C1 segment of cervical spinal cord (tissue), 14 donors: ENCODE measurements around the gene RAP1GAP2.
"Not testable (repeated sequence)": the region's sequence is repeated elsewhere in the genome, so short reads cannot be mapped to it uniquely, and the experiment has no call there.

ENCODE experiments used
- DNase-seq, 14 donors: peaks; one replicate each; lab custom pipeline; 2025; lab: John Stamatoyannopoulos, UW

Gene RAP1GAP2

GRCh38 chr17:2883544-2884213, 87.4 kb downstream of the RAP1GAP2 start:
- peak in 1 of 14 donors; percentile 28 for DNase-seq

GRCh38 chr17:2885733-2886132, 89.5 kb downstream of the RAP1GAP2 start:
- DNase-seq = peak in 1 of 14 donors; percentile 16

GRCh38 chr17:2888326-2888725, 92.1 kb downstream of the RAP1GAP2 start:
- no peak for DNase-seq

DNA sequence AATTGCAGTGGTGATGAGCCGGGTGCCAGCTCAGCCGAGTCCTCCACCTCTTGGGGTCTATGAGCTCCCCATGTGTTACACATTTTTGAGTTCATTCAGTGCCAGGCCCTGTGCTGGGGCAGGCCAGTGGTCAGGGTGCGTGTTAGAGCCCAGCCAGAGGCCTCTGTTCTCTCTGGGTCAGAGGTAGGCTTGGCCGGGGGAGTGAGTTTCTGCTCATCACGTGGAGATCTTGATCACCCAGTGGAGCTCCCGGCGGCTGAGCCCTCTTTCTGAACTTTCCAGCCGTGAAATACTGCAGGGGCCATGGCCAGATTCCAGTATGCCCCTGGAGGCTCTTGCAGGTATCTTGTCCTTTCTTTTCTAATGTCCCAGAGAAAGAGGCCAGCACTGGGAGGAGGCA, 93.0 kb downstream of the RAP1GAP2 start:
- DNase-seq = no peak

DNA sequence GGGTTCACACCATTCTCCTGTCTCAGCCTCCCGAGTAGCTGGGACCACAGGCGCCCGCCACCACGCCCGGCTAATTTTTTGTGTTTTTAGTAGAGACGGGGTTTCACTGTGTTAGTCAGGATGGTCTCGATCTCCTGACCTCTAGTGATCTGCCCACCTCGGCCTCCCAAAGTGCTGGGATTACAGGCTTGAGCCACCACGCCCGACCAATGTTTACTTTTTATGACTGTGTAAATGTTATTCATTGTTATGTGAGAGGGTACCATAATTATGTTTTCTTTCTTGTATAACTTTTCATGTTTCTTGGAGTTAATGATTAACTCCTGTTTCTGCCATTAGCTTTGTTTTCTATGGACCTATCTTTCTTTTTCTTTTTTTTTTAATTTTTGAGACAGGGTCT, 94.5 kb downstream of the RAP1GAP2 start:
- DNase-seq = not testable (repeated sequence)

- DNase-seq = peak in 1 of 14 donors; percentile 20
These were observed 96.2 kb downstream of the RAP1GAP2 start for GRCh38 chr17:2892305-2892971.

DNA sequence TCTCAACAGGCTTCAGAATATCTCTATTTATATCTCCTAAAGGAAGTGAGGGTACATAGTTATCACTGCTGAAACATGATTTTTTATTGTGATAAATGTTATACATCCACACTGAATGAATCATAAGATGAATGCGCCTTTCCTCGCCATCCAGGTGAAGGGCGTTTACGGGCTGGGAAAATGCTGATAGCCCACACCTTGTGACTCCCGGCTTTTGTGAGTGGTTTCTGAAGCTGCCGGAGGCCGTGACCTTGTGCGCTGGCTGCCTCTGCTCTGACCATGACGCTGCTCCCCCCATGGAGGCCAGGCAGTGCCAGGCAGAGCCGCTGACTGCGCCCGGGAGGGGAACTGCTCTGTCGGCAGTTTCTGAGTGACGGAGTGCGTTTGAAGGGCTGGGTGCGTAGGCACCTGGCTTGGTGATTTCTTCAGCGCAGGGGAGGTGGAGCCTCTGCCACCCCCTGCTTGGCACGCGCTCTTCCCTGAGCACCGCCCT, 97.2 kb downstream of the RAP1GAP2 start:
- no peak for DNase-seq

DNA sequence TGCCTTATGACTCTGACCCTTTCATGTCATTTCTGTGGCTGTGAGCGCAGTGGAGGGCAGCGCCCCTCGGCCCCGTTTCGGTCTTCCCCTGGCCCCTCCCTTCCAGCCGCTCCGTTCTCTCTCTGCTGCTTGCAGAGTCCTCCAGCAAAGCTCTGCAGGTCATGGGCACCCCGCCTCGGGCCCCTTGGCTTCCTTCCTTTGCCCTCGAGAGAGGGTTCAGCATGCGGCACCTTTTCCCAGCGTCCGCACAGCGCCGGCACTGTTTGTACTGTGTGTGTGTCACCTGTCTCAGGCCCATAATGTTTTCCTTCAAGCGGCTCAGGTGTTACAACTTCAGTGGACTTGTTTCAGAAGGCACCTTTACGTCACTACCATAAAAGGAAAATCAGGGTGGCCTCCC, 98.5 kb downstream of the RAP1GAP2 start:
- no peak for DNase-seq

DNA sequence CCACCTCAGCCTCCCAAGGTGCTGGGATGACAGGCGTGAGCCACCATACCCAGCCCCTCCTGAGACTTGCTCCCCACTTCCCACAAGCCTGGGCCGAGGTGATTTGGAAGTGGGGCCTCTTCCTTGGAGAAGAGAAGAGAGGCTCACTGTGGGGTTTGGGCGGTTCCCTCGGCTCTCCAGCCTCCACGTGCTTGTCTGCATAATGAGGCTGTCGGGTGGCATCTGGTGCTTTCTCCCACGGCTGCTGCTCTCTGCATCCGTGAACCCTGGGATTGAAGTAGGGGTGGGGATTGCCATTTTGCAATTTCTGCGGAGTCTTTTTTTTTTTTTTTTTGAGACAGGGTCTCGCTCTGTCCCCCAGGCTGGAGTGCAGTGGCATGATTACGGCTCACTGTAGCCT, 101.4 kb downstream of the RAP1GAP2 start:
- DNase-seq = no peak

DNA sequence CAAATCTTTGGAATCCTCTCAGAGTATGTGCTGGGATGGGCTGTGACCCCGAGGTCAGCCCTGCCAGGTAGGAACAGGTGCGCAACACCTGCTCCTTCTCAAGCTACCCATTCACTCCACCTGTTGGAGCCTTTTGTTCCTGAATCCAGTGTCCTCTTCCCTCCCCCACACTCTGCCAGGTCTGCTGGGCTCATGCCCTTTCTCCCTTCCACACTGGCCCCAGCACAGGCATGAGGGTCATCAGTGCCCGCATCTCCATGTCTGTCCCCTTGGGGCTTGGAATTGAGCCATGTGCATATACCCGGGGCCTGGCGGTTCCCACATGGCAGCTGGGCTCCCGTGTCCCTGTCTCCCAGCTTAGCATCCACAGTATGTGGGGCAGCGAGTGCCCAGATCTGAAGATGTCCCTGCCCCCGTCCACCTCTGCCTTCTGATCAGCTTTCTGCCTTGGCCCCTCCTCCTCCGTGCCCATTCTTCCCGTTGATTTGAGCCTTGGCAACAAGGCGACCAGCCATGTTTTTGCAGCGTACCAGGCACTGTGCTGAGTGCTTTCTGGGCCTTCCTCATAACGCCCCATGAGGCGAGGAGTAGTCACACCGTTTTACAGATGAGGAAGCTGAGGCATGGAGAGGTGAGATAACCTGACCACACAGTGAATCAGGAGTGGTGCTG, 102.2 kb downstream of the RAP1GAP2 start:
- DNase-seq = no peak

GRCh38 chr17:2899906-2900305, 103.7 kb downstream of the RAP1GAP2 start:
- DNase-seq = no peak

- DNase-seq = no peak
These were observed 104.6 kb downstream of the RAP1GAP2 start for GRCh38 chr17:2900842-2901241.

- DNase-seq = no peak
These were observed 105.3 kb downstream of the RAP1GAP2 start for GRCh38 chr17:2901582-2901981.

- no peak for DNase-seq
These were observed 106.3 kb downstream of the RAP1GAP2 start for GRCh38 chr17:2902546-2902945.

GRCh38 chr17:2903193-2903974, 107.1 kb downstream of the RAP1GAP2 start:
- peak in 1 of 14 donors; percentile 55 for DNase-seq

GRCh38 chr17:2904135-2904534, 107.9 kb downstream of the RAP1GAP2 start:
- DNase-seq = peak in 9 of 14 donors; percentile 8 to 52 (median 18)

DNA sequence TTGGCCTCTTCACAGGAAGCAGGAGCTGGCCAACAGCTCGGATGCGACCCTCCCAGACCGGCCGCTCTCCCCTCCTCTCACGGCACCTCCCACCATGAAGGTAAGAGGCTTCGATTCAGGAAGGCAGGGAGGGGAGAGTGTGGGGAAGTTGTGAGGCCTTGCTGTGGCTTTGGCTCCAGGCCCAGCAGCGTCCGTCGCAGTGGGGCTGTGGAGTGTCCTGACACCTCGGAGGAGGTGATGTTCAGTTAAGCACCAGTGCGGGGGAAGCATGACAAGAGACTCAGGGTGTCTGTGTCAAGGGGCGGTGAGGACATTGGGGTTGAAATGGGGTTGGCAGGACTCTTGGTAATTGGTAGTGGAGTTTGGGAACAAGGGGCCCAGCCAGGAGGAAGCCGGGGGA, 109.0 kb downstream of the RAP1GAP2 start:
- DNase-seq = no peak

- DNase-seq = peak in 1 of 14 donors; percentile 16
These were observed 109.7 kb downstream of the RAP1GAP2 start for GRCh38 chr17:2905696-2906501.

GRCh38 chr17:2906901-2907300, 110.7 kb downstream of the RAP1GAP2 start:
- DNase-seq = no peak

- DNase-seq = no peak
These were observed 113.1 kb downstream of the RAP1GAP2 start for GRCh38 chr17:2909175-2909845.
